Liver (tissue), 9 donors: ENCODE data around the gene TLCD3A. TPM values are rescaled to one million over a fixed set of nuclear protein-coding genes. Genes with fewer than 3 reads are reported as not detected.
"Not testable (repeated sequence)": the region's sequence is repeated elsewhere in the genome, so short reads cannot be mapped to it uniquely, and the experiment has no call there.

Experiments used
- DNase-seq: peaks from one replicate; pipeline ENCODE4 v3.0.0-alpha.2; 2017; ENCODE audit warnings: low spot score
- H3K27ac ChIP-seq, 2 donors: one replicate each; pipeline ENCODE4 v1.7.0; 2013; ENCODE audit warnings: inconsistent platforms in 2 of 2, low read length in 2 of 2, control low read depth in 1 of 2, low read depth in 1 of 2, mild to moderate bottlenecking in 1 of 2
- H3K27me3 ChIP-seq, 4 donors: one replicate each; pipeline versions ENCODE4 v1.6.1 to v1.7.0; 2013; ENCODE audit warnings: low read length in 3 of 4, inconsistent platforms in 1 of 4, mild to moderate bottlenecking in 1 of 4, moderate library complexity in 1 of 4; ENCODE audit not compliant: control insufficient read depth in 4 of 4, insufficient read depth in 4 of 4
- H3K36me3 ChIP-seq, 4 donors: one replicate each; pipeline versions ENCODE4 v1.6.1 to v1.7.0; 2013; ENCODE audit warnings: low read length in 3 of 4, mild to moderate bottlenecking in 3 of 4, low read depth in 1 of 4, moderate library complexity in 1 of 4; ENCODE audit not compliant: control insufficient read depth in 4 of 4, insufficient read depth in 3 of 4
- H3K4me1 ChIP-seq, 4 donors: one replicate each; pipeline versions ENCODE4 v1.6.1 to v1.7.0; 2013; ENCODE audit warnings: low read length in 3 of 4, mild to moderate bottlenecking in 3 of 4, moderate library complexity in 1 of 4; ENCODE audit not compliant: control insufficient read depth in 4 of 4, insufficient read depth in 4 of 4
- H3K4me3 ChIP-seq, 3 donors: one replicate each; pipeline versions ENCODE4 v1.6.1 to v1.7.0; 2013; ENCODE audit warnings: low read length in 3 of 3, control low read depth in 1 of 3, low read depth in 1 of 3, mild to moderate bottlenecking in 1 of 3
- H3K9ac ChIP-seq, 2 donors: one replicate each; pipeline ENCODE4 v1.7.0; 2013; ENCODE audit warnings: low read length in 2 of 2, mild to moderate bottlenecking in 2 of 2, moderate library complexity in 2 of 2, control low read depth in 1 of 2, low read depth in 1 of 2
- H3K9me3 ChIP-seq, 4 donors: one replicate each; pipeline versions ENCODE4 v1.6.1 to v1.7.0; 2013; ENCODE audit warnings: low read length in 3 of 4; ENCODE audit not compliant: control insufficient read depth in 4 of 4
- EGR1 ChIP-seq, 2 donors: IDR thresholded peaks; 2 replicates each; pipeline ENCODE4 v1.6.1; 2016 to 2018; ENCODE audit warnings: antibody characterized with exemption in 2 of 2, low read depth in 2 of 2
- FOXA2 ChIP-seq: IDR thresholded peaks from 2 replicates; pipeline ENCODE4 v1.6.1; 2016; ENCODE audit warnings: antibody characterized with exemption
- HNF4G ChIP-seq: IDR thresholded peaks from 2 replicates; pipeline ENCODE4 v1.6.1; 2016; ENCODE audit warnings: antibody characterized with exemption
- JUND ChIP-seq, 2 donors: IDR thresholded peaks; 2 replicates each; pipeline ENCODE4 v1.6.1; 2016; ENCODE audit warnings: antibody characterized with exemption in 2 of 2
- RXRA ChIP-seq, 2 donors: IDR thresholded peaks; 2 replicates each; pipeline ENCODE4 v1.6.1; 2017 to 2018; ENCODE audit warnings: antibody characterized with exemption in 2 of 2, mild to moderate bottlenecking in 1 of 2
- SP1 ChIP-seq: IDR thresholded peaks from 2 replicates; pipeline ENCODE4 v1.6.1; 2018; ENCODE audit warnings: antibody characterized with exemption, mild to moderate bottlenecking
- YY1 ChIP-seq: IDR thresholded peaks from 2 replicates; pipeline ENCODE4 v1.6.1; 2016; ENCODE audit warnings: antibody characterized with exemption, mild to moderate bottlenecking
- WGBS: extraction: QIAGEN DNeasy Blood & Tissue Kit; methylation state at CpG from one replicate; pipeline ENCODE4 v1.1.7; 2013; 5-methylcytosine and 5-hydroxymethylcytosine counted together
- polyA plus RNA-seq, 2 donors: library from polyadenylated mRNA; stranded (reverse) in 1 of 2; unstranded in 1 of 2; fragments of 200-250 nt in 1 of 2; fragments of >200 nt in 1 of 2; fragmentation: Nextera tagmentation in 1 of 2; extraction: Ambion mirVana in 1 of 2; gene quantifications; one replicate each; pipeline versions ENCODE4 v1.2.1 to v1.2.3, GENCODE V29; 2013 to 2015
- total RNA-seq, 2 donors: library from RNA; depleted of rRNA; stranded (reverse); fragments of >200 nt; gene quantifications; one replicate each; pipeline ENCODE4 v1.2.3, GENCODE V29; 2014
- TF ChIP-seq, protein P1 (sequence below): IDR thresholded peaks from 2 replicates; pipeline ENCODE4 v1.6.1; 2016; ENCODE audit warnings: antibody characterized with exemption
- TF ChIP-seq, protein P2 (sequence below): IDR thresholded peaks from 2 replicates; pipeline ENCODE4 v1.6.1; 2016; ENCODE audit warnings: antibody characterized with exemption
- TF ChIP-seq, protein P3 (sequence below): IDR thresholded peaks from 2 replicates; pipeline ENCODE4 v1.6.1; 2016; ENCODE audit warnings: antibody characterized with exemption
- donor health status: healthy.
- donor health status: healthy.
- donor health status: healthy.
- donor health status: healthy.
- donor health status: healthy.

Gene TLCD3A
- total and polyA plus RNA-seq, 4 donors: 0.57 to 2.3 (median 1.5) TPM

DNA sequence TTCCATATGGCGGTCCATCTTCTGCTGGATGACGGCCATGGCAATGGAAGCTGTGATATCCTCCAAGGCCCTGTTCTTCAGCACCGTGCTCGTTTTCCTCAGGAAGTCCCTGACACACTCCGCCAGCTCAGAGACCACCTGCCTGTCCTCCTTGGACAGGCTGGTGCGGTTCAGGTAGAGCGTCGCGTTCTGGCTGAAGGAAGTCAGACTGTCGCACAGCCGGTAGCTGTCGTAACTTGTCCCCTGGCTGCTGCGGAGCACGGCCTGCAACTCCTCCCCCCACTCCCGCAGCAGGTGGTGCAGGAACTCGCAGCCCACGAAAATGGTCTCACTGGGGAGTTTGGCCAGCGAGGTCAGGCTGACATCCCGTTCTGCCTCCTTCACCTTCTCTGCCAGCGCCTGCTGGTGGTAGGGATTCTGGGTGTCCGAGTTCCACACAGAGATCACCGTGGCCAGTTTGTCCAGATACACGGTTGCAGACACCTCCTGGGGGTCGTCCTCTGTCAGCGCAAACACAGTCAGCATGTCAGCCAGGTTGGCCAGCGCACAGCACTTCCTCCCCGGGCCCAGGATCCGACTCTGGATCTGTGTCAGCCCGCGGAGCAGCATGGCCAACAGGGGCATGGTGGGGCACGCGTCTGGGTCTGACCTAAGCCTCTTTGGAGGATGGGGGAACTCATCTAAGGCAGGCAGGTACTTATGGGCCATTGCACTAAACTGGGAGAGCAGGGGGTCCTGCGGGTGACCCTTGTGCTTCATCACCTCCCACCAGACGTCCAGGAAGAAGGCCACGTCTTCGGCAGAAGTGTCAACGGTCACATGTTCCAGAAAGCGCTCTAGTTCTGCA lies 14.6 kb downstream of the TLCD3A start:
- WGBS: 95% methylated on average over 38 of the region's 38 CpGs

DNA sequence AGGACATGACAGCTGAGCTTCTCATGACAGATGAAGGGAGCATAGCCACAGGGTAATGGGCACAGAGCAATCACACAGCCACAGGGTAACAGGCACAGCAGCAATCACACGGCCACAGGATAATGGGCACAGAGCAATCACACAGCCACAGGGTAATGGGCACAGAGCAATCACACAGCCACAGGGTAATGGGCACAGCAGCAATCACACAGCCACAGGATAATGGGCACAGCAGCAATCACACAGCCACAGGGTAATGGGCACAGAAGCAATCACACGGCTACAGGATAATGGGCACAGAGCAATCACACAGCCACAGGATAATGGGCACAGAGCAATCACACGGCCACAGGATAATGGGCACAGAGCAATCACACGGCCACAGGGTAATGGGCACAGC lies 16.2 kb downstream of the TLCD3A start:
- H3K36me3 ChIP-seq: peaks cover 3 to 37% (median 18%) of the 10 kb centered on the region in 4 donors
- H3K4me3 ChIP-seq, H3K9ac ChIP-seq, DNase-seq, H3K9me3 ChIP-seq, H3K27me3 ChIP-seq, H3K27ac ChIP-seq: not testable (repeated sequence)
- peaks cover 6 to 17% (median 11%) of the 10 kb centered on the region in 4 donors for H3K4me1 ChIP-seq
- WGBS: 98% methylated on average over 4 of the region's 4 CpGs

More for the DNA sequence above, 14.6 kb downstream of the TLCD3A start:
- Histone ChIP-seq H3K36me3 (peaks cover 3 to 40% (median 20%) of the 10 kb centered on the region in 4 donors), H3K9ac (no peak overlapping the region), H3K9me3 (no peaks in the 10 kb centered on the region), H3K4me1 (peaks cover 6 to 12% (median 9%) of the 10 kb centered on the region in 4 donors), H3K4me3 (no peak overlapping the region), H3K27me3 (no peaks in the 10 kb centered on the region), H3K27ac (no peak overlapping the region)
- DNase-seq: no peak
- TF ChIP-seq EGR1 (IDR thresholded peaks at IDR 0.05; ENCODE audit: low read depth in 2 of 2): no peak
- TF ChIP-seq SP1: no peak
- TF ChIP-seq HNF4G: no peak
- TF ChIP-seq FOXA2: no peak
- TF ChIP-seq, protein P1, sequence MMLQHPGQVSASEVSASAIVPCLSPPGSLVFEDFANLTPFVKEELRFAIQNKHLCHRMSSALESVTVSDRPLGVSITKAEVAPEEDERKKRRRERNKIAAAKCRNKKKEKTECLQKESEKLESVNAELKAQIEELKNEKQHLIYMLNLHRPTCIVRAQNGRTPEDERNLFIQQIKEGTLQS: no peak
- TF ChIP-seq RXRA (IDR thresholded peaks at IDR 0.05): no peak
- TF ChIP-seq YY1: no peak
- TF ChIP-seq, protein P2, sequence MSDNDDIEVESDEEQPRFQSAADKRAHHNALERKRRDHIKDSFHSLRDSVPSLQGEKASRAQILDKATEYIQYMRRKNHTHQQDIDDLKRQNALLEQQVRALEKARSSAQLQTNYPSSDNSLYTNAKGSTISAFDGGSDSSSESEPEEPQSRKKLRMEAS: no peak
- TF ChIP-seq JUND (IDR thresholded peaks at IDR 0.05): no peak

DNA sequence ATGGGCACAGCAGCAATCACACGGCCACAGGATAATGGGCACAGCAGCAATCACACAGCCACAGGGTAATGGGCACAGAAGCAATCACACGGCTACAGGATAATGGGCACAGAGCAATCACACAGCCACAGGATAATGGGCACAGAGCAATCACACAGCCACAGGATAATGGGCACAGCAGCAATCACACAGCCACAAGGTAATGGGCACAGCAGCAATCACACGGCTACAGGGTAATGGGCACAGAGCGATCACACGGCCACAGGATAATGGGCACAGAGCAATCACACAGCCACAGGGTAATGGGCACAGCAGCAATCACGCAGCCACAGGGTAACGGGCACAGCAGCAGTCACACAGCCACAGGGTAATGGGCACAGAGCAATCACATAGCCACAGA lies 17.0 kb downstream of the TLCD3A start:
- Histone ChIP-seq H3K36me3 (peaks cover 3 to 32% (median 16%) of the 10 kb centered on the region in 4 donors), H3K4me1 (peaks cover 6 to 17% (median 11%) of the 10 kb centered on the region in 4 donors)
- H3K4me3 ChIP-seq, DNase-seq, H3K27me3 ChIP-seq, H3K9me3 ChIP-seq, H3K27ac ChIP-seq, H3K9ac ChIP-seq: not testable (repeated sequence)
- WGBS: 77% methylated on average over 7 of the region's 7 CpGs

DNA sequence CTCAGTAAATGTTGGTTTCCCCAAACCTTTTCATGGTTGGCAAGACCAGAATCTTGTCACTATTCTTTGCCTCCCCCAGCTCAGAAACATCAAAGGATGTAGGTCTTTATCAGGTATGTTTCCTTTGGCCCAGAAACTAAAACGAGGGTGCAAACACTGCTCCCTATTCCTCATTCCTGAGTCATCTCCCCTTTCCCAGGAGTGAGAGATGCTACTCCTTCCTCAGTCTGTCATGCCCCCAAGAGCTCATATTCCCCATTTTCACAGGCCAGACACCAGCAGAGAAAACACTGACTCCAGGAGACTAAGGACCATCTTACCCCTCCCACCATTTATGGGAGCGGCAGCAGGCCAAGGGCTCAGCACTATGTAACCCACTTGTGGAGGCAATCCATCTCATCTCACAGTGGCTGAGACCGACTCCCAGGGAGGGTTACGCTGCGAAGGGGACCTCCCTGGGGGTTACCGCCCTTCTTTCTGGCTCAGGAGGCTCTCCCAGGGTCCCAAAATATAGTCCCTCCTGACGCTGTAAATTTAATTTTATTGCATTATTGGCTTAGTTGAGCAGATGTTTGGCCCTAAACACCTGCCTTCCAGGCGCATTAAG lies 18.1 kb downstream of the TLCD3A start:
- TF ChIP-seq, protein P3, sequence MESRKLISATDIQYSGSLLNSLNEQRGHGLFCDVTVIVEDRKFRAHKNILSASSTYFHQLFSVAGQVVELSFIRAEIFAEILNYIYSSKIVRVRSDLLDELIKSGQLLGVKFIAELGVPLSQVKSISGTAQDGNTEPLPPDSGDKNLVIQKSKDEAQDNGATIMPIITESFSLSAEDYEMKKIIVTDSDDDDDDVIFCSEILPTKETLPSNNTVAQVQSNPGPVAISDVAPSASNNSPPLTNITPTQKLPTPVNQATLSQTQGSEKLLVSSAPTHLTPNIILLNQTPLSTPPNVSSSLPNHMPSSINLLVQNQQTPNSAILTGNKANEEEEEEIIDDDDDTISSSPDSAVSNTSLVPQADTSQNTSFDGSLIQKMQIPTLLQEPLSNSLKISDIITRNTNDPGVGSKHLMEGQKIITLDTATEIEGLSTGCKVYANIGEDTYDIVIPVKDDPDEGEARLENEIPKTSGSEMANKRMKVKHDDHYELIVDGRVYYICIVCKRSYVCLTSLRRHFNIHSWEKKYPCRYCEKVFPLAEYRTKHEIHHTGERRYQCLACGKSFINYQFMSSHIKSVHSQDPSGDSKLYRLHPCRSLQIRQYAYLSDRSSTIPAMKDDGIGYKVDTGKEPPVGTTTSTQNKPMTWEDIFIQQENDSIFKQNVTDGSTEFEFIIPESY: no peak
- no peak for TF ChIP-seq EGR1 (IDR thresholded peaks at IDR 0.05; ENCODE audit: low read depth in 2 of 2)
- no peaks in the 10 kb centered on the region for H3K9me3 ChIP-seq
- H3K36me3 ChIP-seq: peaks cover 0 to 25% (median 10%) of the 10 kb centered on the region in 4 donors
- WGBS: 83% methylated on average over 8 of the region's 8 CpGs
- H3K4me3 ChIP-seq: no peak overlapping the region
- H3K27ac ChIP-seq: no peak overlapping the region
- H3K4me1 ChIP-seq: peaks cover 6 to 17% (median 11%) of the 10 kb centered on the region in 4 donors
- no peaks in the 10 kb centered on the region for H3K27me3 ChIP-seq
- DNase-seq: no peak
- H3K9ac ChIP-seq: no peak overlapping the region
